WI38 (cell line): Measurements from ENCODE around the gene C5AR1.
"Not testable (repeated sequence)": the region's sequence is repeated elsewhere in the genome, so short reads cannot be mapped to it uniquely, and the experiment has no call there.

Experiments used
- H3K4me3 ChIP-seq: 2 replicates; pipeline ENCODE4 v1.5.1; 2011; ENCODE audit warnings: low read depth, mild to moderate bottlenecking, control low read depth, low read length
- TF ChIP-seq, protein P1 (sequence below): IDR thresholded peaks from 2 replicates; pipeline ENCODE4 v1.5.1; 2012; ENCODE audit warnings: low read depth, mild to moderate bottlenecking, control low read depth, low read length

Gene C5AR1

GRCh38 chr19:47362321-47362720 is 52.7 kb downstream of the C5AR1 start:
- TF ChIP-seq, protein P1, sequence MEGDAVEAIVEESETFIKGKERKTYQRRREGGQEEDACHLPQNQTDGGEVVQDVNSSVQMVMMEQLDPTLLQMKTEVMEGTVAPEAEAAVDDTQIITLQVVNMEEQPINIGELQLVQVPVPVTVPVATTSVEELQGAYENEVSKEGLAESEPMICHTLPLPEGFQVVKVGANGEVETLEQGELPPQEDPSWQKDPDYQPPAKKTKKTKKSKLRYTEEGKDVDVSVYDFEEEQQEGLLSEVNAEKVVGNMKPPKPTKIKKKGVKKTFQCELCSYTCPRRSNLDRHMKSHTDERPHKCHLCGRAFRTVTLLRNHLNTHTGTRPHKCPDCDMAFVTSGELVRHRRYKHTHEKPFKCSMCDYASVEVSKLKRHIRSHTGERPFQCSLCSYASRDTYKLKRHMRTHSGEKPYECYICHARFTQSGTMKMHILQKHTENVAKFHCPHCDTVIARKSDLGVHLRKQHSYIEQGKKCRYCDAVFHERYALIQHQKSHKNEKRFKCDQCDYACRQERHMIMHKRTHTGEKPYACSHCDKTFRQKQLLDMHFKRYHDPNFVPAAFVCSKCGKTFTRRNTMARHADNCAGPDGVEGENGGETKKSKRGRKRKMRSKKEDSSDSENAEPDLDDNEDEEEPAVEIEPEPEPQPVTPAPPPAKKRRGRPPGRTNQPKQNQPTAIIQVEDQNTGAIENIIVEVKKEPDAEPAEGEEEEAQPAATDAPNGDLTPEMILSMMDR: no peak
- no peak overlapping the region for H3K4me3 ChIP-seq

GRCh38 chr19:47363758-47364531 is 54.3 kb downstream of the C5AR1 start:
- no peak overlapping the region for H3K4me3 ChIP-seq
- TF ChIP-seq, protein P1: no peak

DNA sequence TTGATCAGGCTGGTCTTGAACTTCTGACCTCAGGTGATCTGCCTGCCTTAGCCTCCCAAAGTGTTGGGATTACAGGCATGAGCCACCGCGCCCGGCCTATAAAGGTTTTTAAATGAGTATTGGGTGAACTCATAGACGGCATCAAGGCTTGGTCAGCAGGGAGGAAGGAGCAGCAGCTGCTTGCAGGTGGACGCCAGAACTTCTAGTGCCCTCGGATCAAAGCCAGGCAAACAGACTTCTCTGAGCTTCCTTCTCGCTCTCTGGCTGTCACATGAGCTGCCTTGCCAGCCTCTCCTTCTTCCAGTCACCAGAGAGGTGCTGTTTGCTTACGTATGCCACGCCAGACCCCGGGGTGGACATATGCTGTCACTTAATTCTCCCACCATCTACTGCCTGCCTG is 55.8 kb downstream of the C5AR1 start:
- not testable (repeated sequence) for H3K4me3 ChIP-seq

DNA sequence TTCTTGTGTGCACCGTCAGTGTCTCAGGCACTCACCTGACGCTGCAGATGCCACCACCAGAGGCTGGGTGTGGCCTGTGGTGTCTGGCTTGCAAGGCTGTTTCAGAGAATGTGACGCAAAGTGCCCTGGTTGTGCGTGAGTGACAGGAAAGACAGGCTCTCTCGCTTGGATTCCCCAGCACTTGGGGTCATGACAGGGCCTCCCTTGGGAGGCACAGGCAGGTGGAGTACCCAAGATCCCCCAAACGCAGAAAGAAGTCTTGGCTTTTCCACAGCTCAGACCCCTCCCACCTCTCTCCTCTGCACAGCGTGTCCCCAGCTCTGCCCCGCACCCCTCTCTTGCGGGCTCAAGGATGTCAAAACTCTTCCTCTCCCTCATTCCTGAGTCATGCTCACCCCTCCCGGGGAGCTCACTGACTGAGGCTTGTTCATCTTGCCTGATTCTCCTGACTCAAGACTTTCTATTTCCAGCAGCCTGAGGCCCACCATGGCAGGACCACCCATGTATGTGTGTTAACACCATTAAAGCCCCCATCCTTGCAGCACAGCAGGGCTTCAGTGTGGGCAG is 60.5 kb downstream of the C5AR1 start:
- TF ChIP-seq, protein P1: no peak
- no peak overlapping the region for H3K4me3 ChIP-seq

- TF ChIP-seq, protein P1: no peak
Observed at GRCh38 chr19:47371261-47371660, 61.6 kb downstream of the C5AR1 start.

More at GRCh38 chr19:47371261-47371660, 61.6 kb downstream of the C5AR1 start:
- H3K4me3 ChIP-seq: no peak overlapping the region
